Stimulated activated CD8-positive, alpha-beta memory T cell treated with anti-CD3 and anti-CD28 coated beads, Interleukin-4, amount 100 ng/mL, for 4 hours (primary cell): ENCODE results near the gene SLC9C1.

Experiments used
- DNase-seq, 2 donors: peaks; one replicate each; pipeline ENCODE4 v3.0.0-alpha.2; 2020; ENCODE audit warnings: low read depth in 2 of 2, low spot score in 1 of 2

The SLC9C1 gene

DNA sequence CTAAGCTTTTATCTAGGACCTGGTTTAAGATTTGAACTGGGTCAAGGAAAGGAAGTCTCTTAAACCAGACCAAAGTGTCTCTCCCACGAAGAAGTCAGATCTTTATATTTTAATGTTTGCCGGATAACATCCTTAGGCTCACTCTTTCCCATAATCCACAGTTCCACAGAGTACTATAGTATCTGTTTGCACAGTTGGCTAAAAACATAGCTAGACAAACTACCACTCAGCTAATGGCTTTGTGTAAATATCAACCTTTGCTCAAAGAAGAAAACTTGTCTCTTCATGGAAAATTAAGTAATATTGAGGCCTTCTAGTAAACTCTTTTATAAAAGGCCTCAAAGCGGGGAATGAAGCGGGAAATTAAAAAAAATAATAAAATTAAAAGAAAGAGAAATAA is 13.5 kb upstream of the SLC9C1 start:
- no peak for DNase-seq

- no peak for DNase-seq
These were observed 12.8 kb upstream of the SLC9C1 start for GRCh38 chr3:112306825-112307224.

- no peak for DNase-seq
These were observed 10.6 kb upstream of the SLC9C1 start for GRCh38 chr3:112304611-112305010.

DNA sequence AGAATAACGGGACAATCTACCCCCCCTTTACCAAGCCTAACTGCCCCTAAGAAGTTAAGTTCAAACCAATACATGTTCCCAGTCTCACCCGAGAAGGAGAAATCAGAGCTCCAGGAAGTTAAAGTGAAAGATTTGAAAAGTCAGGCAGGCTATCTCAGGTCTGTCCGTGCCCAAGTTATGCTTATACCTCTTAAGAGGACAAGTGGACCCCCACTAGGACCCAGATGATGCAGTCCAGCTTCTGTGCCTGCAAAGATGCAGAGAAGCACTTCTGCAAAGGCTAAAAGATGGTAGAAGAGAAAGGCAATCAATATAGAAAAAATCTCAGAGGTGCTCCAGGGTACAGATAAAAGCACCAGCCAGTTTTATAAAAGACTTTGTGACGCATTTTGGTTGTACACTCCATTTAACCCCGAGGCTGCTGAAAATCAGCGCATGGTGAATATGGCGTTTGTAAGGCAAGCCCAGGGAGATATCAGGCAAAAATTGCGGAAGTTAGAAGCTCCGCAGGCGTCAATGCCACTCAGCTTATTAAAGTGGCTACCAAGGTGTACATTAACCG is 9.8 kb upstream of the SLC9C1 start:
- DNase-seq, result no peak

DNA sequence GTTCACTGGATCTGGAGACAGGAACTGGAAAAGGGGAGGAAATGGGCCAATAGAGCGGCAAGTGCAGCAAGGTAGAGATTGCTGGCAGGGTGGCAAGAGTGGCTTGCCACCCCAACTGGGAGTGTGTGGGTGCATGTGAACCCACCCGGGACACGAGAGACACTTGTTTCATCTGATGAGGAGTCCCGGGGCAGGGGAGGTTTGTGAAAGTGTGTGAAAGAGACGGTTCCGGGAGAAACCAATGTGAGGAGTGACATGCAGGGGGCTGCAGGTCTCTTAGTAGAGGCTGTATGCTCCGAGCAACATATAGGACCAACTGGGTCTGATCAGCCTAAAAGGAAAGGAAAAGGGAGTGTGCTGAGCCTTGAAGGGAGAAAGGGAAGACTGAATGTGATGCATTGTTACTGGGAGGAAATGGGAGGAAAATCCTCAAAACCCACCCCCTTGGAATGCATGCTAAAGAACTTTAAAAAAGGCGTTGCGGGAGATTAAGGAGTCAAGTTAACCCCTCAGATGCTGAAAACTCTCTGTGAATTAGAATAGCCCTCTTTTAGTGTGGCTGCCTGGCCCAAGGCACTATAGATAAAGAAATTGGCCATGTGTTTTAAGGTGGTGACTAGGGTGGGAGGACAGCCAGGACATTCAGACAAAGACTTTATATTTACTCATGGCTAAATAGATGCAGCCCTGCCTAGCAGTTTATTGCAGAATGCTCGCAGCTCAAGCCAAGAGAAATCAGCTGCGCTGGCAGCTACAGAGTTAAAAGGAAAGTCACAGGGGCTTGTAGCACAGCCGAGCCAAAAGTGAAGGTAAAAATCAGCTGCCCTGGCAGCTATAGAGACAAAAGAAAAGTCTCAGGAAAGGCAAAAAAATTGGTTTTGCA is 9.1 kb upstream of the SLC9C1 start:
- DNase-seq, result no peak

- no peak for DNase-seq
These were observed 8.3 kb upstream of the SLC9C1 start for GRCh38 chr3:112302150-112302830.

DNA sequence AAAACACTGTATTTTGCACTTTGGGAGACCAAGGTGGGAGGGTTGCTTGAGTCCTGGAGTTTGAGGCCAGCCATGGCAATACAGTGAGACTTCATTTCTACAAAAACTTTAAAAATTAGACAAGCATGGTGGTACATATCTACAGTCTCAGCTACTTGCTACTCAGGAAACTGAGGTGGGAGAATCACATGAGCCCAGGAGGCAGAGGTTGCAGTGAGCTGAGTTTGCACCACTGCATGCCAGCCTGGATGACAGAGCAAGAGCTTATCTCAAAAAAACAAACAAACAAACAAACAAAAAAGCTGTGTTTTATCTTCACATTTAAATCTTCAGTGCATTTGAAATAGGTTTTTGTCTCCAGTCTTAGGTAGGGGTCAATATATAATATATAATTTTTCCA is 4.8 kb upstream of the SLC9C1 start:
- DNase-seq, result no peak

- no peak for DNase-seq
These were observed 3.7 kb upstream of the SLC9C1 start for GRCh38 chr3:112297714-112298113.

DNA sequence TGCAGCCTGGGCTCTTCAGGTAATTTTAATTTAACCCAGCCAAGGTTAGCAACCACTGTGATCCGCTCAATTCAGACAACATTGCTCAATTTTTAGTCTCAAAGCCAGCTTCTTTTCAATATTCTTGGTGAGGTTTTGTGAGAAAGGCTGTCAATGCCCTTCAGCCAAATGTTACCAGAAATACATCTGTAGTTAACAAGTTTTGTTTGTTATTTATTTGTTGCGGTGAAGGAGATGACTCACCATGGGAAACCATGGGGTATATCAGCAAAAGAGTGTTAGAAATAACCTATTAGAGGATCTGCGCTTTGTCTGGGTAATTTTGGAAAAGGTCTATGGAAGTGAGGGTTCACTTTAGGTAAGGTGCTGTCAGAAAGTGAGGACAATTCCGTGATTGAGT is 5.0 kb downstream of the SLC9C1 start:
- DNase-seq, result no peak

DNA sequence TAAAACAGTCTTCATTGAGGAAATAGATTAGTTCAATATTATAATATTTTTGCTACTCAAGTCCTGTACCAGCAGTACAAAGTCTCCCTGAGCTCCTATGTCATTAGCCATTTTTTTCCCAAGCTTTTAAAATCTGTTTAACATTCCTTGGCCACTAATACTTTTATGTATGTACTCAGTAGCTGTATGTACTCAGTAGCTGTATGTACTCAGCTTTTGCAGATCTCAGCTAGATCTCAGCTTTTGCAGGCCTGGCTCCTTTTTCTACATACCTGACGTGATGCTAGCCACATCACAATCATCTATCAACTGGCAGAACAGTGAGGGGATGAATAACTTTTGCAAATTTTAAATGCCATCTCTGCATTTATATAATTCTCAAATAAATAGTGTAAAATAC is 13.8 kb downstream of the SLC9C1 start:
- no peak for DNase-seq

DNA sequence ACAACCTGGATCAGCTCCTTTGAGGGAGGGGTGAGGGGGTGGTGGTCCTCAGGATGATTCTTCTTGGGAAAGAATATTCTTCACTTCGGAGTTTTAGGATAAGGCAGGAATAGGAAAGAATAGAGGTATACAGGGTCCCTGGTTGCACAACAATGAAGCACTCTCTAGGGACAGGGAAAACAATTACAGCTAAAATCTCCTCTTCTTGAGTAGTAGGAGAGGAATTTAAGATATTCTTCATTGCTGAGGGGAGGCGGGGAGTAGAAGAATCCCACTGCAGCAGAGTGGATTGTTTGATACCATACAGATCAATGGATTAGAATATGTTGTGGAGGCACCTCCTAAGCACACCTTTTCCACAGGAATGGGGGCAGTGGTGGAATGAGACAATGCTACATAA is 20.5 kb downstream of the SLC9C1 start:
- DNase-seq, result no peak

- DNase-seq, result no peak
These were observed 32.3 kb downstream of the SLC9C1 start for GRCh38 chr3:112261742-112262141.

- no peak for DNase-seq
These were observed 33.5 kb downstream of the SLC9C1 start for GRCh38 chr3:112260563-112260962.

- no peak for DNase-seq
These were observed 40.6 kb downstream of the SLC9C1 start for GRCh38 chr3:112253301-112253971.

GRCh38 chr3:112247900-112248299 is 46.1 kb downstream of the SLC9C1 start:
- no peak for DNase-seq

DNA sequence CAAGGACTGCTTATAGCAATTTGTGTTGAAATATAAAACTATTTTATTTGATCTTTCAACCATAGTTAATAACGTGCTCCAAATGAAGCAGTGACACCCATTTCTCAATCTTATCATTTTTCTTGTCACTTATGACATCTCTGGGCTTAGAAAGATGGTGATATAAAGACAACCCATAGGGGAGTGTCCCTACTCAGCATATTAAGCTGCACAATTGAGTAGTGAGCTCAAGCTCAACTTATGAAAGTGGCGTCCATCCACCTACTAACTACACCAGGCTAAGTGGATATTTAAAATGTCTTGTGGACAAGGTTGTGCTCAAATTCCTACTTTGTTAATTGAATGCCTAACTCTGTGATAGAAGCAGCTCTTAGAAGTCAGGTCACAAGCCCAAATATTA is 46.7 kb downstream of the SLC9C1 start:
- no peak for DNase-seq

DNA sequence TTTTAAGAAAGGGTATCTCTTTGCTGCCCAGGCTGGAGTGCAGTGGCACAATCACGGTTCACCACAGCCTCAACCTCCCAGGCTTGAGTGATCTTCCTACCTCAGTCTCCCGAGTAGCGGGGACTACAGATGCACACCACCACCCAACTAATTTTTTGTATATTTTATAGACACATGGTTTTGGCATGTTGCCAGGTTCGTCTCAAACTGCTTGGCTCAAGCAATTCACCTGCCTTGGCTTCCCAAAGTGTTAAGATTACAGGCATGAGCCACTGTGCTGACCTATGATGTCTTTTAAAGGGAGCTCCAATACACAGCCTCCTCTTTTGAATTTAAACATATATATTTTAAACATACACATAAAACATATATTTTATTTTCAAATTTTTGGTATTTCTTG is 60.9 kb downstream of the SLC9C1 start:
- no peak for DNase-seq

- no peak for DNase-seq
These were observed 62.3 kb downstream of the SLC9C1 start for GRCh38 chr3:112231727-112232126.

- no peak for DNase-seq
These were observed 64.0 kb downstream of the SLC9C1 start for GRCh38 chr3:112230033-112230432.

GRCh38 chr3:112228786-112229185 is 65.2 kb downstream of the SLC9C1 start:
- no peak for DNase-seq

GRCh38 chr3:112200317-112200666 is 93.7 kb downstream of the SLC9C1 start:
- DNase-seq, result no peak
